ENCODE results near the gene AKT1. TPM values are rescaled to one million over a fixed set of nuclear protein-coding genes. Genes with fewer than 3 reads are reported as not detected.
A peak's percentile ranks its signal among the peaks of the same experiment; 100 is the strongest.

Gene AKT1
- total and polyA plus RNA-seq, 7 experiments from 2014 or later: 6.8 to 131 (median 71.0) TPM

- ChIA-PET CTCF (interaction anchor here (1.2 kb wide), 1 partner anchor 11 kb away, joined by 3 read pairs; the partner anchor contains the start of gene ADSS1), POLR2A (no interaction called here)
- H3K4me1 ChIP-seq (ENCODE audit: control insufficient read depth in 2 of 2, insufficient read depth in 2 of 2, low read length in 2 of 2): no peaks in the 10 kb centered on the region
- DNase-seq (no peak), ATAC-seq (no peak)
- Mint-ChIP-seq H3K4me1 (peaks cover 0 to 3% (median 0%) of the 10 kb centered on the region in 7 donors), H3K27ac (no peak overlapping the region), H3K27me3 (no peaks in the 10 kb centered on the region), H3K9me3 (no peaks in the 10 kb centered on the region), H3K36me3 (no peaks in the 10 kb centered on the region), H3K4me3 (no peak overlapping the region)
- no peaks in the 10 kb centered on the region for H3K36me3 ChIP-seq (ENCODE audit: control insufficient read depth in 2 of 3, insufficient read depth in 3 of 3, low read length in 3 of 3)
- no peaks in the 10 kb centered on the region for H3K27me3 ChIP-seq (ENCODE audit: control insufficient read depth in 2 of 2, insufficient read depth in 2 of 2, low read length in 2 of 2)
- H3K4me3 ChIP-seq (ENCODE audit: low read length): no peak overlapping the region
- H3K27ac ChIP-seq (ENCODE audit: low read depth, low read length): no peak overlapping the region
- intact Hi-C loops (cut with micrococcal nuclease): no loop called here
- no peaks in the 10 kb centered on the region for H3K9me3 ChIP-seq (ENCODE audit: control insufficient read depth in 2 of 3, low read length in 3 of 3)
Observed at GRCh38 chr14:104734051-104734587, 61.4 kb downstream of the AKT1 start.

GRCh38 chr14:104732931-104733681 lies 62.4 kb downstream of the AKT1 start:
- H3K27me3 Mint-ChIP-seq: no peaks in the 10 kb centered on the region
- H3K9me3 Mint-ChIP-seq: no peaks in the 10 kb centered on the region
- ChIA-PET POLR2A (no interaction called here), CTCF (no interaction called here)
- Histone ChIP-seq H3K9me3 (ENCODE audit: control insufficient read depth in 2 of 3, low read length in 3 of 3) (no peaks in the 10 kb centered on the region), H3K27me3 (ENCODE audit: control insufficient read depth in 2 of 2, insufficient read depth in 2 of 2, low read length in 2 of 2) (no peaks in the 10 kb centered on the region), H3K36me3 (ENCODE audit: control insufficient read depth in 2 of 3, insufficient read depth in 3 of 3, low read length in 3 of 3) (no peaks in the 10 kb centered on the region), H3K4me3 (ENCODE audit: low read length) (no peak overlapping the region), H3K27ac (ENCODE audit: low read depth, low read length) (no peak overlapping the region), H3K4me1 (ENCODE audit: control insufficient read depth in 2 of 2, insufficient read depth in 2 of 2, low read length in 2 of 2) (no peaks in the 10 kb centered on the region)
- H3K4me1 Mint-ChIP-seq: peaks cover 0 to 9% (median 0%) of the 10 kb centered on the region in 7 donors
- no peak for ATAC-seq
- no peak overlapping the region for H3K27ac Mint-ChIP-seq
- no peaks in the 10 kb centered on the region for H3K36me3 Mint-ChIP-seq
- intact Hi-C loops (cut with micrococcal nuclease): no loop called here
- no peak overlapping the region for H3K4me3 Mint-ChIP-seq
- DNase-seq: no peak

DNA sequence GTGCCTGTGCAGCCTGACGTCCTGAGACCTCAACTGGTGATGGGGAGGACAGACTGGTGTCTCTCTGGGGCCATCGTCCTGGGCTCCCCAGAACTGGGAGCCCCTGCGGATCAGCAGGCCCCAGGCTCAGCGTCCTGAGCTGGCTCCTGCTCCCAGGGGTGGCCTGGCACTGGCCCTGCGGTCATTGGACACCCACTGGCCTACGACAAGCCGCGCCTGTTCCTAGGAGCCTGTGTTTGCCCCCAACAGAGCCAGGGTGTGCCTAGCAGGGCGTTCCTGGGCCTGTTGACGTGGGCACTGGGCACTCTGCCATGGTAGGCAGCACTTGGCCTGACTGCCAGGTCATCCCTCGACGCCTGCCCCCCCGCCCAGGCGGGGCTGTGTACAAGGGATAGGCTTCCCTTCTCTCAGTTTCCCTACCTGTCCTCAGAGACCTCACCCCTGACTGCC lies 63.2 kb downstream of the AKT1 start:
- intact Hi-C loops (cut with micrococcal nuclease): no loop called here
- no peaks in the 10 kb centered on the region for H3K9me3 ChIP-seq (ENCODE audit: control insufficient read depth in 2 of 3, low read length in 3 of 3)
- Mint-ChIP-seq H3K4me3 (no peak overlapping the region), H3K27me3 (no peaks in the 10 kb centered on the region), H3K4me1 (peaks cover 0 to 9% (median 0%) of the 10 kb centered on the region in 7 donors), H3K36me3 (no peaks in the 10 kb centered on the region), H3K27ac (no peak overlapping the region), H3K9me3 (no peaks in the 10 kb centered on the region)
- H3K4me3 ChIP-seq (ENCODE audit: low read length): no peak overlapping the region
- no peak for ATAC-seq
- no peak overlapping the region for H3K27ac ChIP-seq (ENCODE audit: low read depth, low read length)
- no peaks in the 10 kb centered on the region for H3K4me1 ChIP-seq (ENCODE audit: control insufficient read depth in 2 of 2, insufficient read depth in 2 of 2, low read length in 2 of 2)
- CTCF ChIA-PET: no interaction called here
- POLR2A ChIA-PET: no interaction called here
- H3K27me3 ChIP-seq (ENCODE audit: control insufficient read depth in 2 of 2, insufficient read depth in 2 of 2, low read length in 2 of 2): no peaks in the 10 kb centered on the region
- DNase-seq: no peak
- no peaks in the 10 kb centered on the region for H3K36me3 ChIP-seq (ENCODE audit: control insufficient read depth in 2 of 3, insufficient read depth in 3 of 3, low read length in 3 of 3)

DNA sequence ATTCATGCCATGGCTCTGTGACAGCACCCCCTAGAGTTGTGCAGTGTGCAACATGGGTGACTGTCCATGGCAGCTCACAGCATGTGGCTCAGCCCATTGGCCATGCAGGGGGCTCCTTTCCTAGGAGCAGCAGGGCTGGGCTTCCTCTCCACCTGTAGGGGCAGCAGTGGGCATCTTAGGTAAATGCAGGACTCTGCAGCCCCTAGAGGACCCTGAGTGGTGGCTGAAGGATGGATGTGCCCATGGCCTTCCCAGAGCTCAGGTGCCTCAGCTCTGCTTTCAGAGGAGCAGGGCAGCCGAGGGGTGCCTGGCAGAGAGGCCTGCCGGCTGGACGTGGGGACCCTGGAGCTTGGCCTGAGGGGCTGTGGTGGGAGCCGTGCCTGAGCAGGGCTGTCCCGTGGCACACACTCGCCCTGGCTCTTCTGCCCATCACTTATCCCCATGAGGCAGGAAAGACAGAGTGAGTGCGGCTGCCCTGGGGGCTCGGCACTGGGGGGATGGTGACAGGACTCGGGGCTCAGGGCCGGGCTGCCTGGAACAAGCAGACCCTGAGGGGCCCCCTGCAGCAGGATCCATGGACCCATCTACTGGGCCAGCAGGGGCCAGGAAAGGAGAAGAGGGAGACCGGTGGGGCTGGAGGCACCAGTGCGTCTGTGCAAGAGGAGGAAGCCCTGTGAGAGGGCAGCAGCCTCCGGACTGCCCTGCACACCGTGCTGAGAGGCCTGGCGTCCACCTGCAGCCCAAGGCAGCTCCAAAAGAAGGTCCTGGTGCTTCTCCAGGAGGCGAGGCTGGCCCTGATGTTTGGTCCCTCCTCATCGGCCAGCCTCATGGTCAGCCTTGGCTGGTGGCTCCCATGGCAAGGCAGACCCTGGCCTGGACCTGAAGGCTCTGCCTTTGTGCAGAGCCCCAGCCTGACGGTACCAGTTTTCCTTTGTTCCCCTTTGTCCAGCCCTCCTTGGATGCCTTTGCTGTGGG lies 63.9 kb downstream of the AKT1 start:
- H3K9me3 ChIP-seq (ENCODE audit: control insufficient read depth in 2 of 3, low read length in 3 of 3): no peaks in the 10 kb centered on the region
- no peak for ATAC-seq
- H3K9me3 Mint-ChIP-seq: no peaks in the 10 kb centered on the region
- H3K4me1 ChIP-seq (ENCODE audit: control insufficient read depth in 2 of 2, insufficient read depth in 2 of 2, low read length in 2 of 2): no peaks in the 10 kb centered on the region
- H3K4me1 Mint-ChIP-seq: peaks cover 0 to 10% (median 0%) of the 10 kb centered on the region in 7 donors
- intact Hi-C loops (cut with micrococcal nuclease): no loop called here
- no peaks in the 10 kb centered on the region for H3K36me3 Mint-ChIP-seq
- ChIA-PET POLR2A (no interaction called here), CTCF (no interaction called here)
- H3K27ac Mint-ChIP-seq: no peak overlapping the region
- H3K27ac ChIP-seq (ENCODE audit: low read depth, low read length): no peak overlapping the region
- no peak overlapping the region for H3K4me3 Mint-ChIP-seq
- H3K4me3 ChIP-seq (ENCODE audit: low read length): no peak overlapping the region
- H3K27me3 ChIP-seq (ENCODE audit: control insufficient read depth in 2 of 2, insufficient read depth in 2 of 2, low read length in 2 of 2): no peaks in the 10 kb centered on the region
- DNase-seq: no peak
- no peaks in the 10 kb centered on the region for H3K36me3 ChIP-seq (ENCODE audit: control insufficient read depth in 2 of 3, insufficient read depth in 3 of 3, low read length in 3 of 3)
- H3K27me3 Mint-ChIP-seq: no peaks in the 10 kb centered on the region

DNA sequence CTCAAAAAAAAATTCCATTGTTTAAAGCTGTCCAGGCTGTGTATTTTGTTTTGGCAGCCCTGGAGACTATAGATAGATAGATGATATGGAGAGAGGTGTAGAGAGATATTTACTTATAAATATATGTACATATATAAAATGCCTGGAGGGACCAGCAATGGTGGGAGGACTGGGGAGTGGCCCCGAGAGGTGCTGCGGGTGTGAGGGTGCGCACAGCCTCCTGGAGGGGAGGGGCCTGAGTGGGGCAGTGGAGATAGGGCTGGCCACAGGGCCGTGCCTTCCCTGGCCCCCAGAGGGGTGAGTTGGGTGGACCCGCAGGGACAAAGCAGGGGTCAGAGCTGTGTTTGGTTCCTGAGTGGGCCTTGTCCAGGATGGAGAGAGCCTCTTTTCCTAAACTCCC lies 65.1 kb downstream of the AKT1 start:
- Mint-ChIP-seq H3K27me3 (no peaks in the 10 kb centered on the region), H3K27ac (peak overlapping the region in 1 of 9 donors; percentile 55), H3K36me3 (no peaks in the 10 kb centered on the region), H3K9me3 (no peaks in the 10 kb centered on the region), H3K4me1 (peaks cover 0 to 9% (median 0%) of the 10 kb centered on the region in 7 donors), H3K4me3 (no peak overlapping the region)
- no peak overlapping the region for H3K27ac ChIP-seq (ENCODE audit: low read depth, low read length)
- no peak overlapping the region for H3K4me3 ChIP-seq (ENCODE audit: low read length)
- no peaks in the 10 kb centered on the region for H3K27me3 ChIP-seq (ENCODE audit: control insufficient read depth in 2 of 2, insufficient read depth in 2 of 2, low read length in 2 of 2)
- intact Hi-C loops (cut with micrococcal nuclease): no loop called here
- H3K9me3 ChIP-seq (ENCODE audit: control insufficient read depth in 2 of 3, low read length in 3 of 3): no peaks in the 10 kb centered on the region
- no peak for ATAC-seq
- no peak for DNase-seq
- H3K4me1 ChIP-seq (ENCODE audit: control insufficient read depth in 2 of 2, insufficient read depth in 2 of 2, low read length in 2 of 2): no peaks in the 10 kb centered on the region
- POLR2A ChIA-PET: no interaction called here
- H3K36me3 ChIP-seq (ENCODE audit: control insufficient read depth in 2 of 3, insufficient read depth in 3 of 3, low read length in 3 of 3): no peaks in the 10 kb centered on the region
- CTCF ChIA-PET: no interaction called here

DNA sequence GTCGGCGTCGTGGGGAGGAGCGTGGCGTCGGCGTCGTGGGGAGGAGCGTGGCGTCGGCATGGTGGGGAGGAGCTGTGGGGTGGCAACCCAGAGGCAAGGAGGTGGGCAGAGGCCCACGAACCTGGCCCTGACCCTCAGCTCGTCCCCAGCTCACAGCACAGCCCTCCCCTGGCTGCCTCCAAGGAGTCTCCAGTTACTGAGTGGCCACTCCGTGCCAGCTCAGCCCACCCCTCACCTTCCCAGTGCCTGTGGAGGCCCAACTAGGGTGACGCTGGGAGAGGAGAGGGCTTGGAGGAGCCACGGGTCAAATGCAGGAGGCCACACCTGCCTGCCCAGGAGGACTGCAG lies 65.7 kb downstream of the AKT1 start:
- Histone ChIP-seq H3K4me3 (ENCODE audit: low read length) (no peak overlapping the region), H3K27ac (ENCODE audit: low read depth, low read length) (no peak overlapping the region), H3K4me1 (ENCODE audit: control insufficient read depth in 2 of 2, insufficient read depth in 2 of 2, low read length in 2 of 2) (no peaks in the 10 kb centered on the region), H3K9me3 (ENCODE audit: control insufficient read depth in 2 of 3, low read length in 3 of 3) (no peaks in the 10 kb centered on the region), H3K27me3 (ENCODE audit: control insufficient read depth in 2 of 2, insufficient read depth in 2 of 2, low read length in 2 of 2) (no peaks in the 10 kb centered on the region), H3K36me3 (ENCODE audit: control insufficient read depth in 2 of 3, insufficient read depth in 3 of 3, low read length in 3 of 3) (no peaks in the 10 kb centered on the region)
- H3K27ac Mint-ChIP-seq: peak overlapping the region in 1 of 9 donors; percentile 62
- no peak for DNase-seq
- H3K36me3 Mint-ChIP-seq: no peaks in the 10 kb centered on the region
- H3K9me3 Mint-ChIP-seq: no peaks in the 10 kb centered on the region
- CTCF ChIA-PET: no interaction called here
- ATAC-seq: no peak
- no peak overlapping the region for H3K4me3 Mint-ChIP-seq
- intact Hi-C loops (cut with micrococcal nuclease): no loop called here
- peaks cover 0 to 9% (median 0%) of the 10 kb centered on the region in 7 donors for H3K4me1 Mint-ChIP-seq
- no peaks in the 10 kb centered on the region for H3K27me3 Mint-ChIP-seq
- POLR2A ChIA-PET: no interaction called here

All from naive thymus-derived CD4-positive, alpha-beta T cell (primary cell).